Natural killer cell treated with Interleukin-12 subunit alpha and Interleukin-12 subunit beta and Interleukin-15 and Interleukin-18, amount 100 ng/mL, for 72 hours (primary cell): ENCODE results near the gene VSIG4. TPM values are rescaled to one million over a fixed set of nuclear protein-coding genes. Genes with fewer than 3 reads are reported as not detected.
"Not testable (repeated sequence)": the region's sequence is repeated elsewhere in the genome, so short reads cannot be mapped to it uniquely, and the experiment has no call there.

ENCODE experiments used
- ATAC-seq, 2 donors: fragments of 150-1000 bp; cut with Tn5 transposase in 1 of 2; sonication (Bioruptor Pico), chemical (Tn5 transposase) in 1 of 2; 2 replicates each; pipeline ENCODE4 v1.10.0; 2021
- DNase-seq: peaks from one replicate; pipeline ENCODE4 v3.0.0; 2022; ENCODE audit warnings: low spot score
- H3K27ac Mint-ChIP-seq, 2 donors: 1 replicate in 1 of 2; 2 replicates in 1 of 2; pipeline ENCODE4 v1.8.0; 2022; ENCODE audit warnings: mixed read lengths in 2 of 2, mild to moderate bottlenecking in 1 of 2, moderate library complexity in 1 of 2
- H3K27me3 Mint-ChIP-seq, 2 donors: 1 replicate in 1 of 2; 2 replicates in 1 of 2; pipeline ENCODE4 v1.8.0; 2022; ENCODE audit warnings: mixed read lengths in 2 of 2
- H3K36me3 Mint-ChIP-seq: one replicate; pipeline ENCODE4 v1.8.0; 2022; ENCODE audit warnings: mixed read lengths
- H3K4me1 Mint-ChIP-seq, 2 donors: 1 replicate in 1 of 2; 2 replicates in 1 of 2; pipeline ENCODE4 v1.8.0; 2022; ENCODE audit warnings: low read depth in 2 of 2, mixed read lengths in 2 of 2, mild to moderate bottlenecking in 1 of 2
- H3K4me3 Mint-ChIP-seq: one replicate; pipeline ENCODE4 v1.8.0; 2022; ENCODE audit warnings: mixed read lengths
- H3K9me3 Mint-ChIP-seq: 2 replicates; pipeline ENCODE4 v1.8.0; 2022; ENCODE audit warnings: mixed read lengths
- total RNA-seq, 2 donors: library from RNA; stranded (reverse); gene quantifications; one replicate each; pipeline ENCODE4 v1.2.3, GENCODE V29; 2022

The VSIG4 gene
- total RNA-seq, 2 donors from 2014 or later = not detected

- Mint-ChIP-seq H3K9me3 (no peaks in the 10 kb centered on the region), H3K4me3 (no peak overlapping the region), H3K36me3 (no peaks in the 10 kb centered on the region), H3K4me1 (peaks cover 29 to 48% of the 10 kb centered on the region in 2 donors), H3K27ac (peak overlapping the region; percentile 21 to 39), H3K27me3 (peaks cover 0 to 2% of the 10 kb centered on the region in 2 donors)
- ATAC-seq = peak; percentile 85 to 89
- DNase-seq = peak; percentile 65
Measured at GRCh38 chrX:65997978-65998717, 41.7 kb downstream of the VSIG4 start.

- H3K4me3 Mint-ChIP-seq = no peak overlapping the region
- peak overlapping the region; percentile 24 to 35 for H3K27ac Mint-ChIP-seq
- DNase-seq (no peak), ATAC-seq (peak; percentile 59 to 65)
- no peaks in the 10 kb centered on the region for H3K36me3 Mint-ChIP-seq
- H3K4me1 Mint-ChIP-seq = peaks cover 18 to 41% of the 10 kb centered on the region in 2 donors
- peaks cover 0 to 2% of the 10 kb centered on the region in 2 donors for H3K27me3 Mint-ChIP-seq
- no peaks in the 10 kb centered on the region for H3K9me3 Mint-ChIP-seq
Measured at GRCh38 chrX:65994519-65995506, 45.1 kb downstream of the VSIG4 start.

GRCh38 chrX:65993915-65994460 is 45.9 kb downstream of the VSIG4 start:
- Mint-ChIP-seq H3K9me3 (no peaks in the 10 kb centered on the region), H3K4me1 (peaks cover 16 to 38% of the 10 kb centered on the region in 2 donors), H3K36me3 (no peaks in the 10 kb centered on the region), H3K27ac (peak overlapping the region; percentile 24 to 35), H3K27me3 (no peaks in the 10 kb centered on the region), H3K4me3 (no peak overlapping the region)
- DNase-seq = no peak
- no peak for ATAC-seq

- H3K27me3 Mint-ChIP-seq = no peaks in the 10 kb centered on the region
- ATAC-seq (no peak), DNase-seq (no peak)
- peak overlapping the region; percentile 24 to 35 for H3K27ac Mint-ChIP-seq
- no peaks in the 10 kb centered on the region for H3K9me3 Mint-ChIP-seq
- H3K36me3 Mint-ChIP-seq = no peaks in the 10 kb centered on the region
- H3K4me3 Mint-ChIP-seq = peak overlapping the region; percentile 44
- H3K4me1 Mint-ChIP-seq = peaks cover 10 to 32% of the 10 kb centered on the region in 2 donors
Measured at GRCh38 chrX:65993332-65993731, 46.5 kb downstream of the VSIG4 start.

GRCh38 chrX:65990702-65991101 is 49.2 kb downstream of the VSIG4 start:
- ATAC-seq = no peak
- no peaks in the 10 kb centered on the region for H3K9me3 Mint-ChIP-seq
- H3K27me3 Mint-ChIP-seq = no peaks in the 10 kb centered on the region
- no peak for DNase-seq
- no peaks in the 10 kb centered on the region for H3K36me3 Mint-ChIP-seq
- H3K27ac Mint-ChIP-seq = peak overlapping the region in 1 of 2 donors; percentile 3
- H3K4me1 Mint-ChIP-seq = peaks cover 26 to 33% of the 10 kb centered on the region in 2 donors
- no peak overlapping the region for H3K4me3 Mint-ChIP-seq

- no peak overlapping the region for H3K4me3 Mint-ChIP-seq
- ATAC-seq = no peak
- no peaks in the 10 kb centered on the region for H3K9me3 Mint-ChIP-seq
- no peak for DNase-seq
- H3K27ac Mint-ChIP-seq = peak overlapping the region; percentile 43 to 49
- H3K27me3 Mint-ChIP-seq = no peaks in the 10 kb centered on the region
- H3K36me3 Mint-ChIP-seq = no peaks in the 10 kb centered on the region
- peaks cover 23% of the 10 kb centered on the region in 2 donors for H3K4me1 Mint-ChIP-seq
Measured at GRCh38 chrX:65987811-65988210, 52.1 kb downstream of the VSIG4 start.

- Mint-ChIP-seq H3K27ac (peak overlapping the region; percentile 73 to 79), H3K4me3 (no peak overlapping the region), H3K27me3 (peaks cover 0 to 2% of the 10 kb centered on the region in 2 donors), H3K9me3 (no peaks in the 10 kb centered on the region), H3K4me1 (peaks cover 23% of the 10 kb centered on the region in 2 donors), H3K36me3 (no peaks in the 10 kb centered on the region)
- DNase-seq = peak; percentile 78
- peak; percentile 99 for ATAC-seq
Measured at GRCh38 chrX:65985922-65986588, 53.8 kb downstream of the VSIG4 start.

- peak overlapping the region in 1 of 2 donors; percentile 79 for H3K27ac Mint-ChIP-seq
- H3K27me3 Mint-ChIP-seq = peaks cover 0 to 5% of the 10 kb centered on the region in 2 donors
- no peak overlapping the region for H3K4me3 Mint-ChIP-seq
- H3K4me1 Mint-ChIP-seq = peaks cover 23% of the 10 kb centered on the region in 2 donors
- DNase-seq (no peak), ATAC-seq (no peak)
- no peaks in the 10 kb centered on the region for H3K36me3 Mint-ChIP-seq
- no peaks in the 10 kb centered on the region for H3K9me3 Mint-ChIP-seq
Measured at GRCh38 chrX:65985211-65985610, 54.7 kb downstream of the VSIG4 start.

GRCh38 chrX:65977161-65977560 is 62.7 kb downstream of the VSIG4 start:
- ATAC-seq, DNase-seq, H3K9me3 Mint-ChIP-seq, H3K27ac Mint-ChIP-seq, H3K36me3 Mint-ChIP-seq, H3K4me3 Mint-ChIP-seq, H3K4me1 Mint-ChIP-seq: not testable (repeated sequence)
- H3K27me3 Mint-ChIP-seq = peaks cover 0 to 16% of the 10 kb centered on the region in 2 donors

- H3K4me3 Mint-ChIP-seq = no peak overlapping the region
- no peaks in the 10 kb centered on the region for H3K36me3 Mint-ChIP-seq
- no peaks in the 10 kb centered on the region for H3K4me1 Mint-ChIP-seq
- H3K27me3 Mint-ChIP-seq = peaks cover 0 to 21% of the 10 kb centered on the region in 2 donors
- no peaks in the 10 kb centered on the region for H3K9me3 Mint-ChIP-seq
- ATAC-seq (no peak), DNase-seq (no peak)
- H3K27ac Mint-ChIP-seq = no peak overlapping the region
Measured at GRCh38 chrX:65976161-65976560, 63.7 kb downstream of the VSIG4 start.

- ATAC-seq, H3K9me3 Mint-ChIP-seq, H3K27ac Mint-ChIP-seq, H3K4me1 Mint-ChIP-seq, H3K36me3 Mint-ChIP-seq, DNase-seq, H3K4me3 Mint-ChIP-seq: not testable (repeated sequence)
- peaks cover 0 to 18% of the 10 kb centered on the region in 2 donors for H3K27me3 Mint-ChIP-seq
Measured at GRCh38 chrX:65975161-65975751, 64.6 kb downstream of the VSIG4 start.
